RCC 7860 (cell line): Measurements from ENCODE around the gene NFATC4.

ENCODE experiments used
- DNase-seq: peaks from one replicate; pipeline ENCODE4 v3.0.0-alpha.2; 2015; ENCODE audit warnings: low spot score
- FAIRE-seq: peaks from 2 replicates; lab custom pipeline; 2012; peaks lifted over from hg19 to GRCh38; lab: Jason Lieb, UNC

The NFATC4 gene

GRCh38 chr14:24426912-24427536 lies 59.0 kb downstream of the NFATC4 start:
- DNase-seq (no peak), FAIRE-seq (no peak)

GRCh38 chr14:24427537-24428508 lies 59.8 kb downstream of the NFATC4 start:
- FAIRE-seq (no peak), DNase-seq (no peak)

- DNase-seq = no peak
- no peak for FAIRE-seq
These were observed 60.8 kb downstream of the NFATC4 start for GRCh38 chr14:24428628-24429394.
